ENCODE measurements around the gene WFIKKN1. TPM values are rescaled to one million over a fixed set of nuclear protein-coding genes. Genes with fewer than 3 reads are reported as not detected.

Gene WFIKKN1
- total RNA-seq, 1 donor from 2014 or later, result 0.56 TPM

- H3K9me3 Mint-ChIP-seq (ENCODE audit: unreplicated experiment), result no peaks in the 10 kb centered on the region
- no peak for DNase-seq (ENCODE audit: extremely low spot score, unreplicated experiment)
- H3K27ac Mint-ChIP-seq (ENCODE audit: unreplicated experiment), result no peak overlapping the region
- TF ChIP-seq CTCF (IDR thresholded peaks at IDR 0.05), result no peak
- H3K4me1 Mint-ChIP-seq (ENCODE audit: unreplicated experiment), result peaks cover 5% of the 10 kb centered on the region
- H3K27me3 Mint-ChIP-seq (ENCODE audit: unreplicated experiment), result no peaks in the 10 kb centered on the region
- H3K4me3 Mint-ChIP-seq (ENCODE audit: unreplicated experiment), result no peak overlapping the region
- peaks cover 2% of the 10 kb centered on the region for H3K36me3 Mint-ChIP-seq (ENCODE audit: unreplicated experiment)
Observed at GRCh38 chr16:660132-660458, 29.3 kb downstream of the WFIKKN1 start.

- Mint-ChIP-seq H3K36me3 (ENCODE audit: unreplicated experiment) (peaks cover 2% of the 10 kb centered on the region), H3K4me3 (ENCODE audit: unreplicated experiment) (peak overlapping the region; percentile 29), H3K4me1 (ENCODE audit: unreplicated experiment) (peaks cover 5% of the 10 kb centered on the region), H3K9me3 (ENCODE audit: unreplicated experiment) (no peaks in the 10 kb centered on the region), H3K27ac (ENCODE audit: unreplicated experiment) (peak overlapping the region; percentile 57), H3K27me3 (ENCODE audit: unreplicated experiment) (no peaks in the 10 kb centered on the region)
- DNase-seq (ENCODE audit: extremely low spot score, unreplicated experiment), result no peak
- TF ChIP-seq CTCF (IDR thresholded peaks at IDR 0.05), result peak; percentile 57
Observed at GRCh38 chr16:660459-661183, 29.8 kb downstream of the WFIKKN1 start.

GRCh38 chr16:661184-661821 lies 30.5 kb downstream of the WFIKKN1 start:
- peak overlapping the region; percentile 57 for H3K27ac Mint-ChIP-seq (ENCODE audit: unreplicated experiment)
- TF ChIP-seq CTCF (IDR thresholded peaks at IDR 0.05), result no peak

GRCh38 chr16:662095-662494 lies 31.3 kb downstream of the WFIKKN1 start:
- no peak overlapping the region for H3K4me3 Mint-ChIP-seq (ENCODE audit: unreplicated experiment)
- H3K4me1 Mint-ChIP-seq (ENCODE audit: unreplicated experiment), result peaks cover 5% of the 10 kb centered on the region
- no peak for TF ChIP-seq CTCF (IDR thresholded peaks at IDR 0.05)
- H3K36me3 Mint-ChIP-seq (ENCODE audit: unreplicated experiment), result peaks cover 2% of the 10 kb centered on the region
- no peaks in the 10 kb centered on the region for H3K27me3 Mint-ChIP-seq (ENCODE audit: unreplicated experiment)
- DNase-seq (ENCODE audit: extremely low spot score, unreplicated experiment), result no peak
- H3K27ac Mint-ChIP-seq (ENCODE audit: unreplicated experiment), result no peak overlapping the region
- no peaks in the 10 kb centered on the region for H3K9me3 Mint-ChIP-seq (ENCODE audit: unreplicated experiment)

More at GRCh38 chr16:661184-661821, 30.5 kb downstream of the WFIKKN1 start:
- no peak for DNase-seq (ENCODE audit: extremely low spot score, unreplicated experiment)
- Mint-ChIP-seq H3K27me3 (ENCODE audit: unreplicated experiment) (no peaks in the 10 kb centered on the region), H3K9me3 (ENCODE audit: unreplicated experiment) (no peaks in the 10 kb centered on the region), H3K36me3 (ENCODE audit: unreplicated experiment) (peaks cover 2% of the 10 kb centered on the region), H3K4me1 (ENCODE audit: unreplicated experiment) (peaks cover 5% of the 10 kb centered on the region), H3K4me3 (ENCODE audit: unreplicated experiment) (peak overlapping the region; percentile 29)

GRCh38 chr16:662597-662996 lies 31.8 kb downstream of the WFIKKN1 start:
- DNase-seq (ENCODE audit: extremely low spot score, unreplicated experiment), result no peak
- H3K27ac Mint-ChIP-seq (ENCODE audit: unreplicated experiment), result no peak overlapping the region
- H3K4me3 Mint-ChIP-seq (ENCODE audit: unreplicated experiment), result no peak overlapping the region
- peaks cover 2% of the 10 kb centered on the region for H3K36me3 Mint-ChIP-seq (ENCODE audit: unreplicated experiment)
- H3K4me1 Mint-ChIP-seq (ENCODE audit: unreplicated experiment), result peaks cover 7% of the 10 kb centered on the region
- no peaks in the 10 kb centered on the region for H3K27me3 Mint-ChIP-seq (ENCODE audit: unreplicated experiment)
- no peak for TF ChIP-seq CTCF (IDR thresholded peaks at IDR 0.05)
- no peaks in the 10 kb centered on the region for H3K9me3 Mint-ChIP-seq (ENCODE audit: unreplicated experiment)

Measured in osteocyte (in vitro differentiated cells).